Activated CD4-positive, alpha-beta T cell treated with anti-CD3 and anti-CD28 coated beads, Interleukin-2, amount 50 U/mL, for 16 hours (primary cell): ENCODE data around the gene GPATCH4.
A peak's percentile ranks its signal among the peaks of the same experiment; 100 is the strongest.
"Not testable (repeated sequence)": the region's sequence is repeated elsewhere in the genome, so short reads cannot be mapped to it uniquely, and the experiment has no call there.

ENCODE experiments used
- DNase-seq: peaks from one replicate; pipeline ENCODE4 v3.0.0-alpha.2; 2020

The GPATCH4 gene

GRCh38 chr1:156601122-156601830 lies at the start of gene GPATCH4:
TSS of gene GPATCH4 (minus strand) at chr1:156601479.
- DNase-seq, result peak; percentile 89

GRCh38 chr1:156648951-156649350 lies 47.7 kb upstream of the GPATCH4 start:
- DNase-seq, result no peak

- no peak for DNase-seq
Measured at GRCh38 chr1:156648496-156648895, 47.2 kb upstream of the GPATCH4 start.

- no peak for DNase-seq
Measured at GRCh38 chr1:156647351-156647750, 46.1 kb upstream of the GPATCH4 start.

GRCh38 chr1:156646738-156647211 lies 45.5 kb upstream of the GPATCH4 start:
- DNase-seq, result no peak

GRCh38 chr1:156645666-156646065 lies 44.4 kb upstream of the GPATCH4 start:
- DNase-seq, result no peak

- DNase-seq, result no peak
Measured at GRCh38 chr1:156645056-156645455, 43.8 kb upstream of the GPATCH4 start.

GRCh38 chr1:156644640-156645039 lies 43.4 kb upstream of the GPATCH4 start:
- no peak for DNase-seq

- no peak for DNase-seq
Measured at GRCh38 chr1:156644146-156644545, 42.9 kb upstream of the GPATCH4 start.

- peak; percentile 69 for DNase-seq
Measured at GRCh38 chr1:156643778-156644092, 42.5 kb upstream of the GPATCH4 start.

- DNase-seq, result no peak
Measured at GRCh38 chr1:156643049-156643777, 41.9 kb upstream of the GPATCH4 start.

GRCh38 chr1:156642265-156643048 lies 41.2 kb upstream of the GPATCH4 start:
- no peak for DNase-seq

- no peak for DNase-seq
Measured at GRCh38 chr1:156641761-156642264, 40.5 kb upstream of the GPATCH4 start, which contains the start of gene BCAN. TSS of gene BCAN (plus strand) at chr1:156642117. CDS start at chr1:156646055, 3,938 bp downstream.

- DNase-seq, result no peak
Measured at GRCh38 chr1:156640842-156641706, 39.8 kb upstream of the GPATCH4 start.

- no peak for DNase-seq
Measured at GRCh38 chr1:156639601-156640101, 38.4 kb upstream of the GPATCH4 start.

GRCh38 chr1:156638189-156638985 lies 37.1 kb upstream of the GPATCH4 start:
- no peak for DNase-seq

GRCh38 chr1:156632355-156632754 lies 31.1 kb upstream of the GPATCH4 start:
- no peak for DNase-seq

GRCh38 chr1:156631152-156631551 lies 29.9 kb upstream of the GPATCH4 start:
- not testable (repeated sequence) for DNase-seq

- no peak for DNase-seq
Measured at GRCh38 chr1:156629823-156630449, 28.7 kb upstream of the GPATCH4 start.

GRCh38 chr1:156627313-156627880 lies 26.1 kb upstream of the GPATCH4 start:
- DNase-seq, result peak; percentile 26
